Measurements from ENCODE around the gene HOXD1. TPM values are rescaled to one million over a fixed set of nuclear protein-coding genes. Genes with fewer than 3 reads are reported as not detected.

Gene HOXD1
- total and polyA plus RNA-seq, 11 donors, result 0.08 to 0.51 (median 0.19) TPM; not detected in 6

DNA sequence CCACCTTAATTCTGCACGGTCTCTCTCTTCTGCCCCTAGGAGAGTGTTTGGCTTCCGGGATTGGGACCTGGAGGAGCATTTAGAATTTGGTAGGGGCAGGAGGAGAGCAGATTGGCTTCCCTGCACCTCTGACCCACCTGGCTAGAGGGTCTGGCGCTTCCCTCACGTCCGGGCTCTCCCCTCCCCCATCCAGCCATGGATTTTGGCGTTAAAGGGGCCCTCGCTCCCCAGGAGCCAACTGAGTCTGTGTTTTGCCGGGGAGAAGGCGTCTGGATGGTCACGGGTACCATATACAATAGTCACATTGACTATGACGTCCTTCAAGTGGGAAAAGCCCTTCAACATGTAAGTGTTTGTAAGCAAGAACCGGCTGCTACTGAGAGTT lies 24.8 kb upstream of the HOXD1 start:
- no peak overlapping the region for H3K4me3 ChIP-seq
- ATAC-seq (no peak), DNase-seq (no peak)
- TF ChIP-seq POLR2A (IDR thresholded peaks at IDR 0.05), result no peak
- TF ChIP-seq, protein P1, sequence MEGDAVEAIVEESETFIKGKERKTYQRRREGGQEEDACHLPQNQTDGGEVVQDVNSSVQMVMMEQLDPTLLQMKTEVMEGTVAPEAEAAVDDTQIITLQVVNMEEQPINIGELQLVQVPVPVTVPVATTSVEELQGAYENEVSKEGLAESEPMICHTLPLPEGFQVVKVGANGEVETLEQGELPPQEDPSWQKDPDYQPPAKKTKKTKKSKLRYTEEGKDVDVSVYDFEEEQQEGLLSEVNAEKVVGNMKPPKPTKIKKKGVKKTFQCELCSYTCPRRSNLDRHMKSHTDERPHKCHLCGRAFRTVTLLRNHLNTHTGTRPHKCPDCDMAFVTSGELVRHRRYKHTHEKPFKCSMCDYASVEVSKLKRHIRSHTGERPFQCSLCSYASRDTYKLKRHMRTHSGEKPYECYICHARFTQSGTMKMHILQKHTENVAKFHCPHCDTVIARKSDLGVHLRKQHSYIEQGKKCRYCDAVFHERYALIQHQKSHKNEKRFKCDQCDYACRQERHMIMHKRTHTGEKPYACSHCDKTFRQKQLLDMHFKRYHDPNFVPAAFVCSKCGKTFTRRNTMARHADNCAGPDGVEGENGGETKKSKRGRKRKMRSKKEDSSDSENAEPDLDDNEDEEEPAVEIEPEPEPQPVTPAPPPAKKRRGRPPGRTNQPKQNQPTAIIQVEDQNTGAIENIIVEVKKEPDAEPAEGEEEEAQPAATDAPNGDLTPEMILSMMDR (IDR thresholded peaks at IDR 0.05), result no peak
- no peaks in the 10 kb centered on the region for H3K9me3 ChIP-seq
- H3K4me1 ChIP-seq, result peaks cover 0 to 28% (median 11%) of the 10 kb centered on the region in 12 donors
- peaks cover 50 to 100% (median 93%) of the 10 kb centered on the region in 9 donors for H3K27me3 ChIP-seq
- H3K27ac ChIP-seq, result no peak overlapping the region
- H3K36me3 ChIP-seq, result no peaks in the 10 kb centered on the region
- WGBS, 4 donors, result 6 to 37% (median 22%) methylated on average over 12 of the region's 12 CpGs
- intact Hi-C loops (cut with DNase I), result no loop called here

DNA sequence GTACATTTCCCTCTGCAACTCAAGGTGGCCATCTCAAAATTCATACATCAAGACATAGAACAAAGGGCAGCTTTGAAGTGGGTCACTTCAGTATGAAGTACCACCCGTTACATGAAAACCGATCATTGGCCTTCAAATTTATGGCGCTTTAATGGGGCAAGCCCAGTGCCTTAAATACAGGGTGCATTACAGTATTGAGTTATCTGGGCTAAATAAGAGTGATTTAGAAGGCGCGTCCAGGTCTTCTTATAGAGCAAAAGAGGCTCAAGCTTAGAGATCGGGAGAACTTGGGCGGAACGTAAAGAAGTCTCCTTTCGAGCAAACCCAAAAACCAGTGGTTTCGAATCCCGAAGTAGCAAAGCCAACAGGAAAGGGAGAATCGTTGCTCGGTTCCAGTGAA lies 24.3 kb upstream of the HOXD1 start:
- WGBS, 4 donors, result 10 to 34% (median 27%) methylated on average over 13 of the region's 13 CpGs
- TF ChIP-seq, protein P1 (IDR thresholded peaks at IDR 0.05), result no peak
- TF ChIP-seq POLR2A (IDR thresholded peaks at IDR 0.05), result no peak
- H3K4me3 ChIP-seq, result no peak overlapping the region
- intact Hi-C loops (cut with DNase I), result no loop called here
- no peaks in the 10 kb centered on the region for H3K36me3 ChIP-seq
- DNase-seq (no peak), ATAC-seq (no peak)
- peaks cover 46 to 100% (median 93%) of the 10 kb centered on the region in 9 donors for H3K27me3 ChIP-seq
- no peaks in the 10 kb centered on the region for H3K9me3 ChIP-seq
- H3K27ac ChIP-seq, result no peak overlapping the region
- peaks cover 0 to 26% (median 10%) of the 10 kb centered on the region in 12 donors for H3K4me1 ChIP-seq

DNA sequence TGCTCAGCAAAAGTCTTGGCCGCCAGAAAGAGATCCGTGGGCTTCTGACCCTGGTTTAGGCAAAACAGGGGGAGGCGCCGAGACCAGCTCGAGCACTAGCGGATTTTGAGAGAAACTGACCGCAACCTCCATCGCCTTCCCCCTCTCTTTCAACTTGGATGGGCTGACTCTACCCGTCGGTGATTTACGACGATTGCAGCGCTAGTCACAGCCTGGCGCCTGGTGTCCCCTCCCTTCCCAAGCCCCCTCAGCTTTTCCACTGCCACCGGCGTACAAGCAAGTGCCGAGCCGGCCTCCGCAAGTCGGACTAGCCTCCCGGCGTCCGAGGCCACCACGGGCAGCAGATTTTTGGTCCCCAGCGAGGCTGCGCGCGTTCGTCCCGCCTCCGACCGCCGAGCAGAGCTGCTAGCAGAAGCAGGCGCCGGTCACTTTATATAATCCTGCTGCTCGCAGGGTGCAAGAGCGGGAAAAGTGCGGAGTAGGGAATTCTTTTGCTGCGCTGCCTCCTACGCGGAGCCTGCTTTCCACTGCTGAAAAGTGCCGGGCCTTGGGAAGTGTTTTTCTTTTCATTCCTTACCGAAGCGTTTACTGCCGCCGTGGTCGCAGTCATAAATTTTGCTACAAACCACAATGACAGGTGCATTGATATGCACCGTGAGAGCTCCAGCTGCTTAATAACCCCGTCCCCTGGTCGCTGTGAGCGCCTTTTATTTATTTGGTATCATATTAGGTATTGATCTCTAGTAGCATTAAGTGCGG lies 23.7 kb upstream of the HOXD1 start:
- TF ChIP-seq, protein P1 (IDR thresholded peaks at IDR 0.05), result no peak
- no peak for TF ChIP-seq POLR2A (IDR thresholded peaks at IDR 0.05)
- Histone ChIP-seq H3K9me3 (no peaks in the 10 kb centered on the region), H3K36me3 (no peaks in the 10 kb centered on the region), H3K4me3 (no peak overlapping the region), H3K27ac (no peak overlapping the region), H3K4me1 (peaks cover 0 to 20% (median 6%) of the 10 kb centered on the region in 12 donors), H3K27me3 (peaks cover 47 to 100% (median 93%) of the 10 kb centered on the region in 9 donors)
- ATAC-seq, result no peak
- 5 to 32% (median 19%) methylated on average over 47 to 52 of the region's 52 CpGs for WGBS, 4 donors
- intact Hi-C loops (cut with DNase I), result no loop called here
- no peak for DNase-seq

DNA sequence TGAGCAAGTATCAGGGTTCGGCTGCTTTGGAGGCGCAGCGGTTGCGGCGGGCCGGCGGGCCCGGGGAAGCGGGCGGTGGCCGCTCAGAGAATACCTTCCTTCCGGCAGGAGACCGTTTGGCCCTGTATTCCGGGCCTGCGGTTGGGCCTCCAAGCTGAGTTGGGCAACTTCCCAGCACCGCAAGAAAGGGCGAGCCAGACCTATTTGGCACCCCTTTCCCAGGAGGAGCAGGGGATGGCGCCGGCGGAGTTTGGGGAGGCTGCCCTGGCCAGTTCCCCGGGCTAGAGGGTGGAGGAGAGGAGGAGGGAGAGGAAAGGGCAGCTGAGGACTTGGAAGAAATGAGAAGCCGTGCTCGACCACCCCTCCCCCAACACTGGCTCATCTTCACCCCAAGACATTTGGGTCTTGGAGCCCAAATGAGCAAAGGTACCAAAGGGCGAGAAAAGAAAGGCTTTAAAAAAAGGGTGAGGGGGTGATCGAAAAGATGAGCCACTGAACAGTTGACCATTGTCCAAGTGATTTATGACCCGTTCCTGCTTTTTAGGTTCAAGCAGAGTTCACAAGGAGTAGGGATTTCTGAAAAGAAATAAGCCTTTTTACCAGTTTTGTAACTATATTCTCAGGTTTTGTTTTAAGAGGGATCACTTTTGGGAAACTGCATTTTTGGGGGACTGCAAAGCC lies 23.0 kb upstream of the HOXD1 start:
- 7 to 32% (median 24%) methylated on average over 26 of the region's 26 CpGs for WGBS, 4 donors
- no peak overlapping the region for H3K27ac ChIP-seq
- ATAC-seq (no peak), DNase-seq (no peak)
- H3K4me3 ChIP-seq, result no peak overlapping the region
- H3K36me3 ChIP-seq, result no peaks in the 10 kb centered on the region
- H3K27me3 ChIP-seq, result peaks cover 40 to 100% (median 93%) of the 10 kb centered on the region in 9 donors
- TF ChIP-seq, protein P1 (IDR thresholded peaks at IDR 0.05), result no peak
- H3K9me3 ChIP-seq, result no peaks in the 10 kb centered on the region
- intact Hi-C loops (cut with DNase I), result no loop called here
- H3K4me1 ChIP-seq, result peaks cover 0 to 12% (median 1%) of the 10 kb centered on the region in 12 donors
